ENCODE results near the gene TRPC4.
A peak's percentile ranks its signal among the peaks of the same experiment; 100 is the strongest.

Gene TRPC4

DNA sequence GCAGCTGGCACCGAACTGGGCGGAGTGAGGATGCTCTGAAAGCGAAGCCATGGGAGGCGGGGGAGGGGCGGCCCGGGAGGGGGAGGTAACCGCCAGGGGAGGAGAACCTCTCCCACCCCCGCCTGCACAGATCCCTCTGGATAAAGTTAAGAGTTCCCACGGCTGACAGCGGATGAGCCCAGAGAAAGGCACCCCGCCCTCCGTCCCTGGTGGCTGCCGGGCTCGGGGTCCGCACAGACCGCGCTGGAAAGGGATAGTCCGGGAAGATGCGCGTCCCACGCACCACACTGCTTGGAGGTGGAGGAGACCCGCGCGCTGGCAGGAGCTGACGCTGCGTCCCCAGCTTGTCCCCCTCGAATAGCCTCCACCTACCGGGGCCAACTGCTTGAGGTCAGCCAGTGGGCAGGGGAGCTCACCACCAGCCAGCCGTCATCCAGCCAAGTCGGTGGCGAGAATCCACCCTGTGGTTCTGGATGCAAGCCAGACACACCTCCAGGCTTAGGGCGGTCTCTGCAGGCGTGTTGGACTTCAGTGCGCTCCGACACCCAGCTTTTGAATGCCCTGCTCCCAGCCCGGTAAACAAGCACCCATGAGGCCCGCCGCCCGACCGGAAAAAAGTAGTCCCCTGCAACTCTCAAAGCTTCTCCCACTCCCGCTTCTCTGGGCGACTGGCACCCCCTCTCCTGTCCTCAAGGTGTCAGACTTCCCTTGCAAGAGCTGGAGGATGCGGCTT lies at the start of gene TRPC4:
TSS of gene TRPC4 (minus strand) at position 17 of the 733 bp plus-strand sequence. CDS start 86,439 bp downstream, outside the sequence.
- peak; percentile 86 for DNase-seq

DNA sequence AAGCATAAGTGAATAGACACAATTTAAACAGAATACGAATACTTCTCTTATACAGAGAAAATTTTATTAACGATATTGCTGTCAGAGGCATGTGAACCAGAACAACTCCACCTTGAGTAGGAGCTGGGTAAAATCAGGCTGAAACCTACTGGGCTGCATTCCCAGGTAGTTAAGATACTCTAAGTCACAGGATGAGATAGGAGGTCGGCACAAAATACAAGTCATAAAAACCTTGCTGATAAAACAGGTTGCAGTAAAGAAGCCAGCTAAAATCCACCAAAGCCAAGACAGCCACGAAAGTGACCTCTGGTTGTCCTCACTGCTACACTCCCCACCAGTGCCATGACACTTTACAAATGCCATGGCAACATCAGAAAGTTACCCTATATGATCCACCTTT lies 49.2 kb upstream of the TRPC4 start:
- DNase-seq, result no peak

DNA sequence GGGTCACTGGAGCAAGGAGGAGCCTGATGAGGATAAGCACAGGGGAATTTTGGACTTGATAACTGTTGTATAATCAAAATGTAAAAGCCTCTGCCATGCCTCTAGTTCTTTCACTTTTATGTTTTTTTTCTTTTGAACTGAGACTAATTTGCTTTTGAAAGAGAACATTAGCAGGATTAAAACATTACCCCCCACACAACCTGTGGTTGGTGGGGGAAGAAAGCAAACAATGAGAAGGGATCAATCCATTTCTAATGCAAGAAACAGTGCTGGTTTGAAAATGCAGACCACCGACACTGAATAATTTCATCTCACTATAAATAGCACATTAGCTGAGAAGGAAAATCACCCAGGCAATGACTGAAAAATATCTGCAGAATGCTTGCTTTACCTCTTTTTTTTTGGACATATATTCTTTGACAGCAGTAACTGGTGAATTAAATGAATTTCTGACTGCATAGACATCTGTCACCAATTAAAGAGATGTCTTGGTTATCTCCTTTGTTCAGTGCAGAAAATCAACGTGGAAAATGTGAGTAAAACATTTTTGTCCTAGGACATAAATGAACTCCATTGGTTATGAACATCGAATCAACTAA lies 48.6 kb upstream of the TRPC4 start:
- DNase-seq, result no peak

DNA sequence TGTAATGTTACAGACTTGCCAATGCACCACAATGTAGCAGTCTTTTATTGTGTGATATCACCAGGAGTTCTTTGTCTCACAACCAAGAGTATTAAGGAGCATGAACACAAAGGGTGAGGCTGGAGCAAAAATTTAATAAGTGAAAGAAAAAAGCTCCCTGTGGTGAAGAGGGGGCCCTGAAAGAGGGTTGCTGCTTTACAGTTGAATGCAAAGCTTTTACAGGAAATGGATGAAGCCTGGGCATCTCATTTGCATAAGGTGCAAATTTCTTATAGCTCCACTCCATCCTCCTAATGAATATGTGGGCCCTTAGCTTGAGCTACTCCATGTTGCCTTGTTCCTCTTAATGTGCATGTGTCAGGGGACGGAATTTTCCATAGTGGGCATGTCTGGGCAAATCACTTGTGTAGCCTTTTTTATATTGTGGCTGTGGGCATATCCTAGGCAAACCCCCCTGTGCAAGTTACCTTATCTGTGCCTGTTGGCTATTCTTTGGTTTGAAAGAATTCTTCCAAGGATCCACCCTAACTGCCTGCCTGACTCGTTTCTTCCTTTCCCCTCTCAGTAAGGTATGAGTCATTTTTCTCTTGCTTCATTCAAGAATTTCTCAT lies 45.3 kb upstream of the TRPC4 start:
- peak; percentile 27 for DNase-seq

DNA sequence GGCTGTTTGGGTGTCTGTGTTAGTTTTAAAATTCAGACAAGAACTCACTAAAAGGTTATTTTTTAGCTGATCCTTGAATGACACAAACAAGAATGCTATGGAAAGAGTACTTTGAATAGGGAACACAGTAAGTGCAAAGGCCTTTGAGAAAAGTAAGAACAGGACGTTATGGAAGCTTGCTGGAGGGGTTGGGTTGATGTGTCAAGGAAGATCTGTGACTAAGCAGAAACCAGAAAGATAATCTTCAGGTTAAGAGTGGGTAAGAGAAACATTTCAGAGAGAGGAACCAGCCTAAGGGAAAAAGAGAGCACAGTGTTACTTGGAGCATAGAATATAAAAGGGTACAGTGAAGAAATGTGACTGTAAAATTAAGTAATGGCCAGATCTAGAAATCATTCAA lies 41.2 kb upstream of the TRPC4 start:
- DNase-seq, result no peak

DNA sequence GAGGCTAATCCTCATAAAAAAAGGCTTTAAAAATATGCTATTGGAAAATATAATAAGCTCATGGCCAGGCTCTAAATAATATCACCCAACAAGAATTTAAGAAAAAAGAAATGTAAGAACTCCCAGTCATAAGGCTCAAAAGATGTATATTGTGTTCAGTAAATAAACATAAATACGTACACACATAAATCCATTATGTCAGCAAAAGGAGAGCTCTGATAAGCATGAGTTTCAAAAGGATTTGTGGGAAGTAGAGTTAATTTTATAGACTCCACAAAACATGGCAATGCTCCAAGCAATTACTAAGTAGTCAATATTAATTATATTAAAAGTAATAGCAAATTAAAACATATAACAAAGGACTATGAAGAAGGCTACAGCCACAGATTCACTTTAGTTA lies 37.3 kb upstream of the TRPC4 start:
- DNase-seq, result no peak

DNA sequence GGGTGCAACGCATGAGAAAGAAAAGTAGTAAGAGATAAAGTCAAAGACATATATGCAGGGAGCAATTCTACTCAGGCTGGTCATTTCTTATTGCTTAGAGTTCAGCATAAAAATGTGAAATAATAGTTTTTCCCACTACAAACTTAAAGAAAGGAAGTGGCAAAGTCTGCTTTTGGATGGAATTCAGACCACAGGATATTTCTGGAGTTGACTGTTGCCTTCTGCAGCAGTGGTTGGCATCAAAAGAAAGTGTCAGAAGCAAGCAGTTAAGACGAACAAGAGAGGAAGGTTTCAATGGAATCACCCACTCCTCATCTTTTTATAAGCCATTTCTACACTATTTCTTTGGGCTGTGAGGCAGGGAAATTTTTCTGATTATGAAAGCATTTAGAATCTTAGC lies 36.2 kb upstream of the TRPC4 start:
- no peak for DNase-seq

DNA sequence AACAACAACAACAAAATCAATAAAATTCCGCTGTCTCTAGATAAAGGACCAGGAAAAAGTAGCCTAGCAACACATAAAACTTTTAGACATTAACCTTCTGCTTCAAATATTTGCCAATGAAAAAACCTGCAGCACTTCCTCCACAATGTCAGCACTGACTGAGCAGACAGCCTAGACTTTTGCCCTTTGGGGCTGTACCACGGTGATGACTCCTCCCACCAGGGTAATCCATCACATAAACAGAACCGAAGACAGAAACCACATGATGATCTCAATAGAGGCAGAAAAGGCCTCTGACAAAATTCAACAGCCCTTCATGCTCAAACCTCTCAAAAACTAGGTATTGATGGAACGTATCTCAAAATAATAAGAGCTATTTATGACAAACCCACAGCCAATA lies 30.2 kb upstream of the TRPC4 start:
- peak; percentile 23 for DNase-seq

DNA sequence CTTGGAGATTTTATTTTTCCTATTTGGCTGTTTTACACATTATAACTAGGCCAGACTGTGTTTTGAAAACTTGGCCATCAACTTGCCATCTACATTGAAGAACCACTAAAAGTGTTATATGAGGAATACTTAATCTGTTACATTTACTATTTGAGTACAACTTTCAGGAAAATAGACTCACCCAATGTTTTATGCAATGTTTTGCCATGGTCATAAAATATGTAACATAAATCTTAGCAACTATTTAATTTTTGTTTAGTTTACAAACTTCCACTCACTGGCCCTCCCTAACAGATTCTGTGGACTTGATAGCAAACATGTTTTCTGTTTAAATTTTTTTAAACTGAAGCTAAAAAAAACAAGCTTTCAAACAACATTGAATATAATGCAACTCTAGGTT lies 23.7 kb upstream of the TRPC4 start:
- no peak for DNase-seq

DNA sequence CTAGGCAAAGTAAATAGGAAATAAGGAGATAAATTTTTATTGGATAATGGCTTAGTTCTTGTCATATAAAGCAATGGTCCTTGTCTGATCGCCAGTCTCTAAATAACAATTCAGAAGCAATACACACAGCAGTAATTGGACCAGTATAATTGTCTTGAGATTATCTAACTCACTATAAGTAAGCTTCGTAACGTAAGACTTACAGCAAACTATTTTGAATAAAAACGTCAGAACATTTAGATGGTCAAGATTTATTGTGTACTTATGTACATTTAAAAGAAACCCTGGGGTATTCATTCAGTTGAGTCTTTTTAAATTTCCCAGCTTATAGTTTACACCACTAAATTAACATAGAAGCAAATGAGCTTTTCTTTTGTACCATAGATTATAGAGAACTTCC lies 20.2 kb upstream of the TRPC4 start:
- no peak for DNase-seq

DNA sequence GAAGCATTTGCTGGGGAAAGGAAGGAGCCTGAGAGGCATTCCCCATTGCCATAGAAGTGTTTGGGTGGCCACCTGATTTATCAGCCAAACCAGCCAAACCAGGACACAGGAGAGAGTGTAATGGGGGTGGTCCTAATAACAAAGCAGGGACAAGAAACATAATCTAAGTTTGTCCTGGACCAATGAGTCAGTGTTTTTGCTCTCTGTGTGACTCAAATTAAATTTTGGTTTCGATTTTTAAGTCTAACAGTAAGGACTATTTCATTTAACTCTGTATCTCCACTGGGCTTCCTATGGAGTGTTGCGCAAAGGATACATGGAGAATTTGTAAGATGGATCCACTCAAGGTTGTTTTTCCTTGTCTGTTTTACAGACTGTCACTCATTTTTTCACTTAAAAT lies 19.5 kb upstream of the TRPC4 start:
- peak; percentile 23 for DNase-seq

DNA sequence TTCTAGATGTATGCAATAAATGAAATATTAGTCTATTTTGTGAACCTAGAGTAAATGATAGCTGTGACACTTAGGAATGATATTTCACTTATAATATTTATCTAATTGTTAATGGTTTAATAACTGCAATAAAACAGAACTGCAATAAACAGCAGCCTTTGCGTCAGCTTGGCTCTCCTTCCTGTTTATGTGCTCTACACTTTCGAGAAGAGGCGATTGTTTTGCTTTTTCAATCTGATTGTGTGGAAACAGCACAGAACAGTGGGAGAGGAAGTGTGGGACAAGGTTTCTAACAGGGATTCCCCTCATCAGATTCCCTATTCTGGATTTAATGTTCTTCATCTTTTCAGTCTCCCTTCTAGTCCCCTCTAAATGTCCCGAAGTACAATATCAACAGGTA lies 17.3 kb upstream of the TRPC4 start:
- no peak for DNase-seq

DNA sequence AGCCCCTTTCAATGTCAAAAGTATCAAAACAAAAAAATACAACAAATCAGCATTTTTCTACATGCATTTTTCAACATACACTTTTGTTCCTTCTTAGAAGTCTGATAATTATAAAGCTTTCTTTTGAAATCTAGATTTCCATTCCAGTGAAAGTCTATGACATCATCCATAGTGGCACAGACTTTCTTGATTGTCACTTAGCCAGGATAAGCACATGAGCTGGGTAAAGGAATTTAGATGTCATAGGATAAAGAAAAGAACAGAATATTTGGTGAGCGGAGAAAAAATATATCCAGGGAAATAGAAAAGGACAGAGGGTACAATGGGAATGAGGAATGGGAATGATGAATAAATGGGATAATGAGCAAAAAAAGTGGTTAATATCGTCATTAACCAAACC lies 15.1 kb upstream of the TRPC4 start:
- no peak for DNase-seq

DNA sequence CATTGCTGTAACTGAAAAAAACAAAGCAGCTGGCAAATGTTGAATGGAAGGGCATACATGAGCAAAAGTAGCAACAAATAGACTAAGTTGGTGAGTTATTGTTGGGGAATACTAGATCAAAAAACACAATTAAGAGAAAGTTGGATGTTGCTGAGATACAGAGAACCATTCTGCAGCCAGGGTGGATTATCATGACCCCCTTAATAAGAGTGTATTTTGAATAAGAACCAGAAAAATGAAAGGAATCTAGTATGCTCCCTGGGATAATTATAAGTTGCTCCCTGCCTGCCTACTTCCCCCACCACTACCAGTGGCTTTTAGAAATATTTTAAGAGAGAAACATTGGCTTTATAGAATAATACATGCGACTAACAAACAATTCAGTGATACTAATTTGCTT lies 14.5 kb upstream of the TRPC4 start:
- no peak for DNase-seq

DNA sequence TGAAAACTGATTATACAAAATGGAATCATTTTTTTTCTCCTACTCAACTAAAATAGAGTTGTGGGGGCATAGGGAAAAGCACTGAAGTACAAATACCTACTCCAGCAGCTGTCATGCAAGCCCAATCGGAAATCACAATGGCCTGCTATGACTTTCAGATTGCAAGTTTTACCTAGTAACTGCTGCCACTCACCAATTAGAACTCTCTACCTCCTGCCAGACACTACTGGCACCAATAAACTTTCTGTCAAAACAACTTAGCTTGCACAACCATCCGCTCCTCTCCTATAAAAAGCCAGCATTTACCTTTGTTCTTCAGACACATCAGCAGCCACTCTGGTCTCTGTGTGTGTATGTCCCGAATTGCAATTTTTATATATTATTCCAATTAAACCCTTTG lies 9.3 kb upstream of the TRPC4 start:
- no peak for DNase-seq

DNA sequence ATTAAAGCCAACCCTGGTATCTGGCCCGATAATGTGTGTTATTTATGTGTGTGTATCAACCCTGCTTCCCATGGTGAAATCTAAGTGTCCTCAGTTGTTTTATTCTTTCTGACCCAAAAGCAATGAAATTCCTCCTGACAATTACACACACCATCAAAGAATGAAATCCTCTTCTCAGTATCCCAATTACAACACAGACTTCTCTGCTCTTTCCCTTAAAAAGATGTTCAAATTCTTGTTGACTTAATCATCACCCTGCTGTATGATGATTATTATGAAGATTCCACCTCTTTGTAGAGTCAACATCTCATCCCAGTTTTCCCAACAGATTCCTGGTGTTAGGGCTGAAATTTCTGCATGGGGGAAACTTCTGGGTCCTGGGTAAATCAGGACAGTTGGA lies 8.9 kb upstream of the TRPC4 start:
- peak; percentile 75 for DNase-seq

DNA sequence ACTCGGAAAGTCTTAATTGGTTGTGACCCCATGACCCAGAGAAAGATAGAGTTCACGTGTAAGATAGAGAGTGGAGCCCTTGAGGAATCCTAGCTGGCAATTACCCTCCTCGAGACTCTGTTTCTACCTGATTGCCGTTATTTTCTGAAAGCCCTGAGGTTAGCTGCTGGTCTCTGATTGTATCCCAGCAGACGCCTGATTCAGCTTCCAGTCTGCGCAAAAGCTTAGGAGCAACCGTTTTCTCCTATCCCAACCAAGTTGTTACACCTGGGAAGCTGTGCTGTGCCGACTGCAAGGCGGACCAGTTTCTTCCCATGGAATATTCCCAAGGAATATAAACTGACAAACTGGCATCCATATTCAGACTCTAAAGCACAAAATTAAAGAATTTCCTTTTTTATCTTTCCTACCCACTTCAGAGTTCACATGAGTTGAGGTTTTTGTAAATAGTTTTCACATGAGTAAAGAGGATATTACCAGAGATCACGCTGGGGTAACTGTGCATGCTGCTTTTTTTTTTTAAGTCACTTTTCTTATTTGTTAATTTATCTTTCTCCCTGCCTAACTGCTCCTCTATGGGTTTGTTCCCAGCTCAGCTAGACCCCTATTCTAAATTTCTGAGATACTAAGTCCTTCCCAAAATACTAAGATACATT lies 1.5 kb upstream of the TRPC4 start:
- peak; percentile 74 for DNase-seq

DNA sequence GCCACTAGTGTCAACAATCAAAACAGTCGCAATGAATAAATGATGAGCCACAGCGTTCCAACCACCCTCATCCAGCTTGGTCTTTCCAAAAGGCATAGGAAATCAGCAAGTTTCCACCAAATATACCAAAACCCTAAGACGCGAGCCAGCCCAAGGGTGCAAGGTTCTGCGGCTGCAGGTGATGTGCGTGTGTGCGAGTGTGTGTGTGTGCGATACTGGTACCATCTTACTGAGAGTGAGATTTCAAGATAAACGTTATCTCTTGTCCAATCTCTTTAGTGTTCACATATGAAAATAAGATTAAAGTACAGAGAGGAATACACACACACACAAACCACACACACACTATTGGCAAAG lies 895 bp upstream of the TRPC4 start:
- DNase-seq, result no peak

DNA sequence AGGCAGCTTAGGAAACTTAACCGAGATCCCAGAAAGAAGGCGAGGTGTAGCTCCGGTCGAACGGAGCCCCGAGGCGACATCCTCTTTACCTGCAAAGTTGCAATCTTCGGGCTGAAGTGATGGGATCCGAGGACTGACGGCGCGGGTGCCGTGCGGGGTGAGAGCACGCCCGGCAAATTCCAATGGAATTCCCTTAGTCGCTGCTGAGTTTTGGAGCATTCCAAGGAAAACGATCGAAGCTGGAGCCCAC lies 141 bp downstream of the TRPC4 start:
- no peak for DNase-seq

DNA sequence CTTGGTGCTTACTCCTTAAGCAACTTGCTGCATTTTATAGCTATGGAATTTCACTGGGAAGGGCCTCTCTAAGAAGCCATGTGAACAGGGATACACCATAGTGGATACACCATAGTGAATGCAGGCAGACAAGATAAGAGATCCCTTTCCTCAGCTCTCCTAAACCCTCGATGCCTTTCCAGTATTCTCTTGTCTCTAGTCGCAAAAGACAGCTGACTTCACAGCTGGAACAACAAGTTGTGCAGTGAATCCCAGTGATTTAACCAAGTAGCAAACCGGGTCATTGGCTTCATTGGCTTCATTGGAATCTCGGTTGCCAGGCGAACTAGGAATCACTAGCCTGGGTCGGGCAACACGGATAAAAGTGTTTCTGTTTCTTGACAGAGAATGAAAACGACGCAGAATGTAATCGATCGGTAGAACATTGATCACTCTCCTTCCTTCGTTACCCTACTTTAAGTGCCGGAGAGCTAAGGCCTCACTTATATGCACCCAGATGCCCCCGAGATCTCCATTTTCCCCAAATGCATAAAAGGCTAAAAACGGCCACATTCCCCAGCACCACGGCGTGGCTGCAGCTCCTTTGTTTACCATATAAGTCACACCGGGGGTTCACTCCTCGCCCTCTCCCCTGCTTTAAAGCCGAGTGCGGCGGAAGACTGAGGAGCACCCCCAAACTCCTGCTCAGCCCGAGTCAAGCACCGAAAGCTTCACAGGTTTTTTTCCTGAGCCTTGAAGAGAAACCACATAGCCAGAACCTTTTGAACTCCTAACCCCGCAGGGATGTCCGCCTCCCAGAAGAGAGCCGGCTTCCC lies 674 bp downstream of the TRPC4 start:
- peak; percentile 58 for DNase-seq

DNA sequence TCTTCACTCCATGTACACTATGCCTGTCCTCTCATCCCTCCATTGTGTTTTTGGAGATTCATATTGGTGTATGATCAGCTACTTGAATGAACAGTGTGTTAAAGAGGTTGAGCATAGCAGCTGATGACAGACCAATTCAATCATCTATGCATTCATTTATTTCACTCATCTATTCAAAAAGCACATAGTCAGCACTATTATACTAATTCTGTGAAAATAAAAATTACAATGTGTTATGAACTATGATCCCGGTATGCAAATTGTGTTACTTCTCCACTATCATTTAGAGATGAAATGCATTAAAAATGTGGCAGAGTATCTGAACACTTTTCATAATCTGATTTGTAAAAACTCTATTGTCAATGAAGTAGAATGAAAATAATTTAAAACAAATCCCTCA lies 5.9 kb downstream of the TRPC4 start:
- no peak for DNase-seq

DNA sequence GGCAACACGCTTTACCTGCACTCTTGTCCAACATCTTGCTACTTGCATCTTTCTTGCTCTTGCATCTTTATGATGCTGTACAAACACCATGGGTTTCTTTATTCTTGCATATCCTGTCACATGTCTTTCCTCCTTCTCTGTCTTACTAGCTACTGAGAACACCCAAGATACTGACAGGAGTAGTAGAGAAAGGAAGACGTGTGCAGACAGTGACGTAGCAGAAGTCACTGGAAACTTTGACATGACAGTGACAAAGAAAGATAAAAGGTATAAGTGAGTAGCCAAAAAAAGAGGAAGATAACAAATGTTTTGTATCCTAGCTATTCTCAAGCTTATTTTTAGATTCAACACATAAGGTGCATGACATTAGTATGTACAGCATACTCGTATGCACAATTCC lies 34.2 kb downstream of the TRPC4 start:
- no peak for DNase-seq

DNA sequence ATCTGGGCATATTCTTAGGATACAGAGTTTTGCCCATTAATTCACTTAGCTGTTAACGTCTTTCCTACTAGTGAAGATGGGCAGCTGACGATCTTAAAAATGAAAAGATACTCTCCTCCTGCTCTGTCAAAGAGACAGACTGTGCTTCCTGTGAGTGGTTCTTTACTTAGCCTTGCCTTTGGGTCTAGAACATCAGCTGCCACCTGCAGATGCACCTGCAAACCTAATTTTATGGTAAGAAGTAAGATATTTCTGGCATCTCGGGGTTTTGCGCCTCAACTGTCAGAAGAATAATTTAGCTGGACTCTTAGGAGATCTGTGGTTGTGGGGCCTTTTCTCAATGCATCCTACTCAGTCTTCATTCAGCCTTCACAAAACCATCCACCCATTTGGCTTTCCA lies 36.2 kb downstream of the TRPC4 start:
- DNase-seq, result no peak

DNA sequence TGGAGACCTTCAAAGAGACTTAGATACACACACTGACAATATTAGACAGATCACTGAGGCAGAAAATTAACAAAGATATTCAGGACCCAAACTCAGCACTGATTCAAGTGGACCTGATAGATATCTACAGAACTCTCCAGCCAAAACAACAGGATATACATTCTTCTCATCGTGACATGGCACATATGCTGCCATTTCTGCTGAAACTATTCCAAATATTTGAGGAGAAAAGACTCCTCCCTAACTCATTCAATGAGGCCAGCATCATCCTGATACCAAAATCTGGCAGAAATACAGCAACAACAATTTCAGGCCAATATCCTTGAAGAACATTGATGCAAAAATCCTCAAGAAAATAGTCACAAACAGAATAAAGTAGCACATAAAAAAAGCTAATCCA lies 53.3 kb downstream of the TRPC4 start:
- DNase-seq, result no peak

Data from HCEC 1CT (cell line).